T47D (cell line): ENCODE results near the gene NEDD1.

Experiments used
- DNase-seq, 2 experiments: peaks; one replicate each; pipeline versions ENCODE4 v3.0.0 to v3.0.0-alpha.2; 2011 to 2012; ENCODE audit warnings: low read depth in 1 of 2, low spot score in 1 of 2
- JUND ChIP-seq: IDR thresholded peaks from 2 replicates; pipeline ENCODE4 v1.6.1; 2012; ENCODE audit warnings: low read depth
- in situ Hi-C: cut with HindIII; loops from 2 replicates; pipeline ENCODE4 v1.10.0; 2016; ENCODE audit warnings: low sequenced_read_pairs, low pct_unique_long_range_greater_than_20kb

Gene NEDD1, protein sequence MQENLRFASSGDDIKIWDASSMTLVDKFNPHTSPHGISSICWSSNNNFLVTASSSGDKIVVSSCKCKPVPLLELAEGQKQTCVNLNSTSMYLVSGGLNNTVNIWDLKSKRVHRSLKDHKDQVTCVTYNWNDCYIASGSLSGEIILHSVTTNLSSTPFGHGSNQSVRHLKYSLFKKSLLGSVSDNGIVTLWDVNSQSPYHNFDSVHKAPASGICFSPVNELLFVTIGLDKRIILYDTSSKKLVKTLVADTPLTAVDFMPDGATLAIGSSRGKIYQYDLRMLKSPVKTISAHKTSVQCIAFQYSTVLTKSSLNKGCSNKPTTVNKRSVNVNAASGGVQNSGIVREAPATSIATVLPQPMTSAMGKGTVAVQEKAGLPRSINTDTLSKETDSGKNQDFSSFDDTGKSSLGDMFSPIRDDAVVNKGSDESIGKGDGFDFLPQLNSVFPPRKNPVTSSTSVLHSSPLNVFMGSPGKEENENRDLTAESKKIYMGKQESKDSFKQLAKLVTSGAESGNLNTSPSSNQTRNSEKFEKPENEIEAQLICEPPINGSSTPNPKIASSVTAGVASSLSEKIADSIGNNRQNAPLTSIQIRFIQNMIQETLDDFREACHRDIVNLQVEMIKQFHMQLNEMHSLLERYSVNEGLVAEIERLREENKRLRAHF

DNA sequence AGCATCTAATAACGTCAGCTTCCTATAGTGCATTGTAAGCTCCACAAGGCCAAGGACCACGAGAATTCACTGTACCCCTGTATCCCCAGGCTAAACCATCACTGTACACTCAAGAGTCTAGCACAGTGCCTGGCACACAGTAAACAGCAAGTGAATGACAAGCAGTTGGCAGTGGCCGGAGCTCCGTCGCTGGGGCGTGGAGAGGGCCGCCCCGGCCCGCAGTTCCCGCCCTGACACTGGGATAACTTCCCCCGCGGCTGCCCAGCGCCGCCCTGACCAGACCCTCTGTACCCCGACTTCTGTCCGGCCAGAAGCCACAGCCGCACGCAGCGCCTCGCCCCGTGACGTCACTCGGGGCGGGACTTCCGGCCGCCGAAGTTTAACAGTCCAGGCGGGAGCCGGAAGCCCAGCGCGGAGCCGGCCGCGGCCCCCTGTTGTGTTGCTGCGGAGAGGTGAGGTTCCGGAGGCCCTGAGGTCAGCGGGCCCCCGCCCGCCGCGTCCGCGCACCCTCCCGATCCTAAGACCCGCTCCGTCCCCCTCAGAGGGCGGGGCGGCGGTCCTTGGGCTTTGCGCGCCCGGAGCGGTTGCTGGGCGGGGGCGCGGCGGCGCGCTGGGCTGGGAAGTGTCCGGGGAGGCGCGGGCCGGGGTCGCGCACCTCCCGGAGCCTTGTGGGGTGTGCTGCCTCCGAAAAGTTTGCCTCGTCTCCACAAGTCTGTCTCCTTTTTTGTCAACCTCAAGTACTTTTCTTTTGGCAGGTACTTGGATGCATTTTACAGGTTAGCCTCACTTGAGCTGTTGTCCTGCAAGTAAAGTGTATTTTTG lies at the start of gene NEDD1:
Gene NEDD1, plus strand, starts transcription at position 409 of the 822 bp plus-strand sequence. CDS start 2,503 bp downstream, outside the sequence.
- DNase-seq = peak; percentile 85 to 94
- no peak for TF ChIP-seq JUND
- in situ Hi-C loops = no loop called here

DNA sequence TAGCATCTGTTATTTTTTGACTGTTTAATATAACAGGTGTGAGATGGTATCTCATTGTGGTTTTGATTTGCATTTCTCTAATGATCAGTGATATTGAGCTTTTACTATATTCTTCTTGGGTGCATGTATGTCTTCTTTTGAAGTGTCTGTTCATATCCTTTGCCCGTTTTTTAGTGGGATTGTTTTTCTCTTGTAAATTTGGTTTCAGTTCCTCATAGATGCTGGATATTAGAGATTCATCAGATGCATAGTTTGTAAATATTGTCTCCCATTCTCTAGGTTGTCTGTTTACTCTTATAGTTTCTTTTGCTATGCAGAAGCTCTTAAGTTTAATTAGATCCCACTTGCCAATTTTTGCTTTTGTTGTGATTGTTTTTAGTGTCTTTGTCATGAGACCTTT lies 48.9 kb upstream of the NEDD1 start:
- in situ Hi-C loops = no loop called here

DNA sequence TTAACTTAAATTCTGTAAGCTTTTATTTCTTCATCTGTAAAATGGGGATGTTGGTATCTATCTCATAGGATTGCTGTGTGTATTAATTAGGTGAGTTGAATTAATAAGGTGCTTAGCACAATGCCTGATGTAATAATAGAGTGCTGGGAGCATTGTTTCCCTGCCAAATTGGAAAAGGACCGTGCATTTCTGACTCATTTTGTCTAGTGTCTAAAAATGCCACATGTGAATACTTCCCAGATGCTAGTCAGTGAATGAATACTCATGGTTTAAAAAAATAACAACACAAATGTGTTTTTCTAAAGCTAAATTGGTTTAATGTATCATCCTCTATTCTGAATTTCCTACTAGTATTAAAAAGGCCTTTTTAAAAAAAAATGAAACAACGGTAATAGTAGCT lies 45.4 kb upstream of the NEDD1 start:
- no peak for DNase-seq
- no peak for TF ChIP-seq JUND
- in situ Hi-C loops = no loop called here

More for the DNA sequence above, 48.9 kb upstream of the NEDD1 start:
- TF ChIP-seq JUND = no peak
- no peak for DNase-seq

DNA sequence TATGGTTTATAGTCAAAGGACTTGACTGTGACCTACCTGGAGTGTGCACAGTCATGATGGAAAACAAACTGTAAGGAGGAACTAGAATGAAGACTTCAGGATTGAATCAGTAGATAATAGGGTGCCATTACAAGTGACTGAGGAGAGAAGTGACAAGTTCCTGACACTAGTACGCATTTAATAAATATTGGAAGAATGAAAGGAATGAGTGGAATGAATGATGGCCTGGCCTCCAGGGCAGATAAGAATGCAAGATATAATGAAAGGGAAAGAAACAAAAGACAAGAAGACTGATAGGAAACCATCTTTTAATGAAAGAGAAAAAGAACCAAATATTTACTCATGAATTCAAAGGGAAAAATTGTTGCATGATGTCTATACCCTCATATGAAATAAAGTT lies 44.7 kb upstream of the NEDD1 start:
- peak in 1 of 2 experiments; percentile 13 for DNase-seq
- in situ Hi-C loops = no loop called here
- no peak for TF ChIP-seq JUND

DNA sequence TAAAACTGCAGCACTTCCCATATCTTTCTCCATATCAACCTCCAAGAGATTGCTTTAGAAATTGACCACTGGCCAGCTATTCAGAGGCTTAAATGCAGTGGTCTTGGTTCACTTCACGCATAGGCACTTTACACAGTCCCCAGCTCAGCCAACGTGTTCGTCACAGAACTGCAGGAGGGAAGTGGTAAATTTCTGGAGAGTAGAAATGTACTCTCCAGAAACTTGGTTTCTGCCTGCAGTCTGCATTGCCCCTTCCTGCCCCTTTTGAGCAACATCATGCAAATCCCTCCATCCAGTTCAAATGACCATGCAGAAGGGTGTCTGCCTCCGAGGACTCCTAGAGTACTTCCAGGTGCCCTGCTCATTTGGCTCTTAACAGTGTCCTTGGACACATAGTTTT lies 42.7 kb upstream of the NEDD1 start:
- no peak for TF ChIP-seq JUND
- DNase-seq = no peak
- in situ Hi-C loops = no loop called here

DNA sequence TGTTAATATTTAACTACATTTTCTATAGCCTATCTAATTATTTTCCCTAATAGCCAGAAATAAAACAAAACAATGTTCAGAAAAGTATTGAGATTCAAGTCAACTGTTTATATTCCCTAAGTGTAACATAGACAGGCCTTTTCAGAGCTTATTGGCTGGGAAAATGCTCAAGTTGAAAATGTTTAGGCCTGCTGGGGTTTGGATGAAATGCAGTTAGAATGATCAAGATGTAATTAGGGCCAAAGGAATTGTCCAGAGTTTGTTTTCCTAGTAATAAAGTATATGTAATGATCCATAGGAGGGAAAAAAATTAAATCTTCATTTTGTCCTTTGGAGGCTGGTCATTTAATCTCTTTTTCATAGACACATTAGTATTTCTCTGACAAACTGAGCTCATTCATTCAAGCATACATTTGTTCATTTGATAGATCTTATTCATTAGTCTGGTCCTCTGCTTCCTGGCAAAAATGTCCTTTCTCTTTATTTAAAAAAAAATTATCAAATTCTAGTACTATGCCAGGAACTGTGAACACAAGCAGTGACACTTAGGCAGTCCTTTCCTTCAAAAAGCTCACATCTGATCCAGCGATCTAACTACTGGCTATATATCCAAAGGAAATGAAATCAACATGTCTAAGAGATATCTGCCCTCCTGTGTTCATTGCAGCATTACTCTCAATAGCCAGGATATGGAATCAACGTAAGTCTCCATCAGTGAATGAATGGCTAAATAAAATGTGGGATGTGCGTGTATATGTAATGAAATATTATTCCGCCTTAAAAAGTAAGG lies 40.1 kb upstream of the NEDD1 start:
- no peak for DNase-seq
- TF ChIP-seq JUND = no peak
- in situ Hi-C loops = no loop called here

DNA sequence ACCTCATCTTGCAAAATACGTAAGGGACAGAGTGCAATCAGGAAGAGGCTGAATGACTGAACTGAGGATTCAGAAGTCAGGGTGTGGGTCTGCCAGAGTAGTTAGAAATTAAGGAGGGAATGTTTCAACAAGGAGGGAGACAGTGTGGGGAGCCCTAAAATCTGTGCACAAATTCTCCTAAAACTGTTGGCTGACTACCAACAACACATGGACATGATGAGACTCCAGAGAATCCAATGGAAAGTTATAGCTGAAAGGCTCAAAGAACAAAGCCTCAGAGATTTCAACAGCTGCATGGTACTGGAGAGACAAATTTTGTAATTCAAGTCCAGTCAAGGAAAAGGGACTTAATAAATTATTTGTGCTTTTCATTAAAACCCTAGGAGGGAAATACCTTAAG lies 36.1 kb upstream of the NEDD1 start:
- TF ChIP-seq JUND = no peak
- in situ Hi-C loops = no loop called here
- DNase-seq = no peak

DNA sequence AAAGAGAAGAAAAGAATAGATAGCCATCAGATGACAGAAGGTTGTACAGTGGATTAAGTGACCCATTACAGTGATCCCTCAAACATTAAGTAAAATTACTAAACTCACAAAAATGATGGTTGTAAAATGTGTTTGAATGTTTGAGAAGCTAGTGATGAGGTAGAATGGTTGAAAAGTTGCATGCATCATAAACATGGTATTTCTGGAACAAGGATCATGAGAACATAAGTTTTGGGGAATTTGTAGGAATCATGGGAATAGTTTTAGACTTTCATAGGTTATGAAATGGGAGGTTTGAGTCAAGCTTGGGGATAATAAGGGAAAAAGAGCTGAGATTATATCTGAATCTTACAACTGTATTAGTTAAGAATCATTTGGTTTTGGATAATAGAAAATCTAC lies 34.1 kb upstream of the NEDD1 start:
- in situ Hi-C loops = no loop called here
- no peak for DNase-seq
- TF ChIP-seq JUND = no peak

DNA sequence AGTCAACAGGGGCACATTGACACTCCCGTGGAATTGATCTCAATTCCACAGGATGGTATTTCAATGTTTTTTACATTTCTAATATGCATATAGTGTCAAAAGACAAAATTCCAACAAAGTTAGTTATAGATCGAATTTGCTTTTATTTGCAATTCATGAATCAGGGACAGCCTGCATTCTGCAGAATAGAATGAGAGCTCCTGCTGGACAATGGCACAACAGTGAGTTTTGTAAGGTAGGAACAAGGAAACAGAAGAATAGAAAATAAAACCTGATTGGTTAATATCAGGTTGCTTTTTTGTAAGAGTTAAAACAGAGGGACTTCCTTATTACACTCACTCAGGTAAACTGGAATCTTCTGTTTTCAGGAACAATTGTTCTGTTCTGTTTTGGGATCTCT lies 32.8 kb upstream of the NEDD1 start:
- DNase-seq = no peak
- in situ Hi-C loops = no loop called here
- no peak for TF ChIP-seq JUND

DNA sequence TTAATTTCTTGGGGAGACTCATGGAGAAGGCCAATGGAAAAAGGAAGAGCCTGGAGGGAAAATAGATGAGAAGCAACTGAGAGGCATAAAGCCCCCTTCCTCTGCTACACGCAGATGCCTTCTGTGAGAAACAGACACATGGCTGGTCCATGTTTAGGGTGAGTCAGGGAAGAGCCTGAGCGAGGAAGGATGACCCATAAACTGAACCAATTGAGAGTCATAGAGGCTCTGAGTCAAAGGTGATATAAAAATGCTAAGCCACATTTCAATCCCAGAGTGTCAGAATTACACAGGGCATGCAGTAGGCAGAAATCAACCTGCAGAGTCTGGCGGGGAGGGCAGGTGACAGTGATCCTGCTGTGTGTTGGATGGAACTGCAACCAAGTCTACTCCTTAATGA lies 30.1 kb upstream of the NEDD1 start:
- no peak for DNase-seq
- no peak for TF ChIP-seq JUND
- in situ Hi-C loops = no loop called here

DNA sequence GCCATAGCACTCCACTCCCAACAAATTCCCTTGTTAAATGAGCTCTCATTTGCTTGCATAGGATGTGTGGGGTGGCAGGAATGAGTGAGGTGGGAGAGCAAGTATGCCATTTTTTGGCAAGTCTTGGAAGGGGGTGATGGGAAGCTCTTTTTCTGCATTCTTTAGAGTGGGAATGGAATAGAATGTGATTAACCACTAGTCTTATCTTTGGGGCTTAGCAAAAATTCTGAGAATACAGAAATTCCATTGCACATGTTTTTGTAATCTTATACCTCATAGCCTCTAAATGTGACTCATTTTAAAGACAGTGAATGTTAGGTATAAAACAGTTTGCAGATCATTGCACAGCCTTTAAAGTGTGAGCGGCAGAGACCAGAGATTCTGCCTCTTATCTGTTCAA lies 28.4 kb upstream of the NEDD1 start:
- TF ChIP-seq JUND = no peak
- no peak for DNase-seq
- in situ Hi-C loops = no loop called here

DNA sequence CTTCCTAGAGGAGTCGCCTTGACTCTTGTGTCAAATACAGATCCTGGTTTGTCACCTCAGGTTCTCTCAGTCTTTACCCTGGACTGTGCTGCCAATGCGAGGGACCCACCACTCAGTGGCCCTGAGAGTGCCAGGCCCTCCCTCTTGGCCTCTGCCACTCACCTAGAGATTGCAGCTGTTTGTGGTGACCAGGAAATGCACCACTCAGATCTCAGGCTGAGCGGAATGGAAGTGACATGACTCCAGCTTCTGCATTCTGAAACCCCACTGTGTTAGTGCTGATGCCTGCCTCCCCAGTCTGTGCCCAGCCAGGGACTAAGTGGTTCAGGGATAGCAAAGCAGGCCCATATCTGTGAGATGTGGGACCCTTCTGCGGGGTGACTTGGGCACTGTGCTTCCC lies 27.8 kb upstream of the NEDD1 start:
- TF ChIP-seq JUND = no peak
- DNase-seq = no peak
- in situ Hi-C loops = no loop called here
